ENCODE data around the gene CYP26C1.

Gene CYP26C1, protein sequence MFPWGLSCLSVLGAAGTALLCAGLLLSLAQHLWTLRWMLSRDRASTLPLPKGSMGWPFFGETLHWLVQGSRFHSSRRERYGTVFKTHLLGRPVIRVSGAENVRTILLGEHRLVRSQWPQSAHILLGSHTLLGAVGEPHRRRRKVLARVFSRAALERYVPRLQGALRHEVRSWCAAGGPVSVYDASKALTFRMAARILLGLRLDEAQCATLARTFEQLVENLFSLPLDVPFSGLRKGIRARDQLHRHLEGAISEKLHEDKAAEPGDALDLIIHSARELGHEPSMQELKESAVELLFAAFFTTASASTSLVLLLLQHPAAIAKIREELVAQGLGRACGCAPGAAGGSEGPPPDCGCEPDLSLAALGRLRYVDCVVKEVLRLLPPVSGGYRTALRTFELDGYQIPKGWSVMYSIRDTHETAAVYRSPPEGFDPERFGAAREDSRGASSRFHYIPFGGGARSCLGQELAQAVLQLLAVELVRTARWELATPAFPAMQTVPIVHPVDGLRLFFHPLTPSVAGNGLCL

DNA sequence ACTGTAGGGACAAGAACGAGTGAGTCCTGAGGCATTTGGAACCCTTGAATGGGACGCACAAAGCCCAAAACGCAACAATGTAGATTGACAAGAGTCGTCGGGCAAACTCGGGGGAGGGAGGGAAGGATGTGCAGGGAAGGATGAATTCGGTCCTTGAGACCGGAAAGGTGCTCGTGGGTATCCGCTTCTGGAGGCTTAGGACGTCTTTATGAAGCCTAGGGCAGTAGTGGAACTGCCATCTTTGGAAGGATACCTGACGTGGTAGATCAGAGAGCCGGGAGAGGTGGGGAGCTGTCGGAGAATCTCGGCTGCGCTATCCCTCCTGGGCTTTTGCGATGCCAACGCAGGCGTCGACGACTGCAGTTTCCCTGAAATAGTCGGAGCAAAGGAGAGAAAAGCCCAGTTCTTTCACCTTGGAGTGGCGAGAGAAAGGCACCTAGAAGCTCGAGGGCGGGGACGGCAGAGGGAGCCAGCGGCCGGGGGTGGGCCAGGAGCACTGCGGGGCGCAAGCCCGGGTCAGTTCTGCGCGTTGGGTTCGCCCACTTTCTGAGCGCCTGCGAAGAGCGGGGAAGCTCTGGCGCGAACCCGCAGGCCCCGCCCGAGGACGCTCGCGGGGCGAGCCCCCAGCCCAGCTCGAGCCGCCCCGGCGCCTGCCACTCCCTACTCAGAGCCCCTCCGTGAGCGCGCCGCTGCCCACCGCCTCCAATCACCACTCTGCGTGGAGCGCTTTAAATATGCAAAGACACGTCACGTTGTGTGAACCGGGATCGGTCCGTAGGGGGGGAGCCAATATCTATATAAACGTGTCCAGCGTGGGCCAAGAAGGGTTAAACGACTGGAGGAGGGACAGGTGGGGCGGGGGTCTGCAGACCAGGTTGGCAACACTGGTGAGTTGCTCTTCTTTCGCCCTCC, at the start of gene CYP26C1:
TSS of gene CYP26C1 (plus strand) at position 824 of the 912 bp plus-strand sequence. CDS start 466 bp downstream, outside the sequence.
- DNase-seq = no peak

DNA sequence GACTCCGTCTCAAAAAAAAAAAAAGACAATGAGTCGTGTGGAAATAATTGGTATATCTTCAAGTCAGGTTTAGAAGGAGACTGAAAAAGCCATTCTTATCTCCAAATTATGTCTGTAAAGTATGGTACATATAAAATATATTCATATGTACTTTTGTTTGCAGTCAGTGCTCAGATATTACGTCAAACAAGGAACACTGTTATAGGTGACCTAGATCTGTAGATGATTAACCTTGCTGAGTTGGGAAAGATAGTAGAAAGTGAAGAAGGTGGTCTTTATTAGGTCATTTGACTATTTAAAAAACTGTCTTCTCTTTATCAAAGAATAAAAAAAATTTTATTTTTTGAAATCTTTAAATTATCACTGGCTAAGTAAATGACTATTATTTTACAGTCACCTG, 44.9 kb upstream of the CYP26C1 start:
- no peak for DNase-seq

DNA sequence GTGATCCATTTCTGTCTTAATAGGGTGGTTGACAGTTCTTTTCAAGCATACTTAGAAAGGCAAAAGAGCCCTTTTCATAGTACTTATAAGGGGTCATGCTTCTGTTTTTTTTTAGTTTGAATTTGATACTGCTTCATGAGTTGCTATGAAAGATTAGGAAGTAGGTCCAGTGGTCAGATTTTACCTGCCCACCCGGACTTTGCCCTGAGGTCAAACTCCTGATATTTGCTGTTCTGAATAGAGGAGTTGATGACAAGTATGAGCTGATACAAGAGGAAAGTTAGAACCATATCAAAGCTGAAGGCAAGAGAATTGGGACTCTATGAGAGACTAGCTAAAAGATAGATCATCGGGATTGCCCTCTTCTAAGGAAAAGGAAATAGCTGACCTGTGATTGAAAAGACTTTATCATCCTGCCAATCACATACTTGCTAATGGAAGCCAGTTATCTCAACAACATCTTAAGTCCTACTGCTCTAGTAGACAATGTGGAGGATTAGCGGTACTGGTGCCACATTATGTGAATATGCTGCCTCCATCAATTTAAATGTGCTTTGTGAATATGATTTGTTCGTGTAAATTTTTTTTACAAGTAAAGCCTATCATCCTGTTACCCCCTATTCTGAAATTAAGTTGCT, 37.5 kb upstream of the CYP26C1 start:
- DNase-seq = no peak

DNA sequence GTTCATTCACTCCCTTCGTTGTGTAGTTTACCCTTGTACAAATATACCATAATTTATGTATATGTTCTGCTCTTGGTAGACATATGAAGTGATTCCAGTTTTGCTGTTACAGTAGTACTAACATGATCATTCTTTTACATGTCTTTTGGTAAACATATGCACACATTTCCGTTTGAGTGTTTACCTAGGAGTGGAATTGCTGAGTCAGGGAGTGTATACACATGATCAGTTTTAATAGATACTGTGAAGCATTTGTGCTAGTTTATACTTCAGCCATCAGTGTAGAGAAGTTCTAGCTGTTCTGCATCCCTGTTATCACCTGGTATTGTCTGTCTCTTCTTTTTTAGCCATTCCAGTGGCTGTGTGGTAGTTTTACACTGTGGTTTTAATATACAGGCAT, 34.5 kb upstream of the CYP26C1 start:
- DNase-seq = no peak

DNA sequence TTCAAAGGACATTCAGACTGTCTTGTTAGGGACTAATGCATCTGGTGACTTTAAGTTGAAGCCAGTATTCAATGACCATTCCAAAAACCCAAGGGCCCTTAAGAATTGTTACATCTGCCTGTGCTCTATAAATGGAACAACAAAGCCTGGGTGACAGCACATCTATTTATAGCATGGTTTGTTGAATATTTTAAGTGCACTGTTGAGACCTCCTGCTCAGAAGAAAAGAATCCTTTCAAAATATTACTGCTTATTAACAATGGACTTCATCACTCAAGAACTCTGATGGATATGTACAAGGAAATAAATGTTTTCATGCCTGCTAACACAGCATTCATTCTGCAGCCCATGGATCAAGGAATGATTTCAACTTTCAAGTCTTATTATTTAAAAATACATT, 33.1 kb upstream of the CYP26C1 start:
- DNase-seq = no peak

DNA sequence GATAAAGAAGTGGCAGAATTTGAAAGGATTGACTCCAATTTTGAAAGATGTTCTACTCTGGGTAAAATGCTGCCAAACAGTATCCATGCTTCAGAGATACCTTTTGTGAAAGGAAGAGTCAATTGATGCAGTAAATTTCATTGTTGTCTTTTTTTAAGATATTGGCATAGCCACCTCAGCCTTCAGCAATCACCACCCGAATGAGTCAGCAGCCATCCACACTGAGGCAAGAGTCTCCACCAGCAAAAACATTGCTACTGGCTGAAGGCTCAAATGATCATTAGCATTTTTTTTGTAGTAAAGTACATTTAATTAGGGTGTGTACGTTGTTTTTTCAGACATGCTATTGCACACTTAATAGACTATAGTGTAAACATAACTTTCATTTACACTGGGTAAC, 31.7 kb upstream of the CYP26C1 start:
- no peak for DNase-seq

DNA sequence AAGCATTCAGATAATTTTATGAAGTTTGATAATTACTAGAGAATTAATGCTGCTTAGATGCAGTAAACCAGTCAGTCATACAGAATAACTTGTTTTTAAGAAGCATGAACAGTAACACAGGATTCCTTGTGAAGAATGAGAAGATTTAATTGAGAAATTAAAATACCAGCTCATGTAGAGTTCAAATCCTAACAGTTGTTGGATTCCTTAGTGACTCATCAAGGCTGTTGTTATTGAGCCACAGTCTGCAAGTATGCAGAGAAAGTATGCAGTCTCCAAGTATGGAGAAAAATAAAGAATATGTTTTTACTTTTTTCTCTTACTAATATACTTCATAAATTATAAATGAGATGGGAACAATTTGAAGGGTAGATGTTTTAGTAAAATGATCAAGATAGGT, 30.2 kb upstream of the CYP26C1 start:
- no peak for DNase-seq

DNA sequence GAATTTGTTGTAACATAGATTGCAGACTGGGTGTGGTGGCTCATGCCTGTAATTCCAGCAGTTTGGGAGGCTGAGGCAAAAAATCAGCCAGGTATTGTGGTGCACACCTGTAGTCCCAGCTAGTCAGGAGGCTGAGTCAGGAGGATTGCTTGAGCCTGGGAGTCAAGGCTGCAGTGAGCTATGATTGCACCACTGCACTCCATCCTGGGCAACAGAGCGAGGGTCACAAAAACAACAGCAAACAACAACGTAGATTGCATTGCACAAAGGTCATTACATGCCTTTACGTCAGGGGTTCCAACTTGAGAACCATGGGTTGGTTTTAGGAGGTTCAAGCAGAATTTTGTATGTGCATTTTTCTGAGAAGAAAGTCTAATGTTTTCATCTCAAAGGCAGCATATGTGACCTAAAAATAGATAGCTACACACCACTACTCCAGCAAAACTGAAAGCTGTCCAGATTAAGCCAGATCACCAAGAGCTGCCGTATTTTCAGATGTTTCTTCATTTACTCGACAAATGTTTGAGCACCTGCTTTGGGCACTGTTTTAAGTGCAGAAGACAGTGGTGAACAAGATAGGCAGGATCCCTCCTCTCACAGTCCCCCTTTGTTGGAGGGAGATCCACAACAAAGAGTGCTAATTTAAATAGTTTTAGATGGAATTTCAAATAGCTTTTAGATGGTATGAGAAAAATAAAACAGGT, 28.3 kb upstream of the CYP26C1 start:
- DNase-seq = no peak

DNA sequence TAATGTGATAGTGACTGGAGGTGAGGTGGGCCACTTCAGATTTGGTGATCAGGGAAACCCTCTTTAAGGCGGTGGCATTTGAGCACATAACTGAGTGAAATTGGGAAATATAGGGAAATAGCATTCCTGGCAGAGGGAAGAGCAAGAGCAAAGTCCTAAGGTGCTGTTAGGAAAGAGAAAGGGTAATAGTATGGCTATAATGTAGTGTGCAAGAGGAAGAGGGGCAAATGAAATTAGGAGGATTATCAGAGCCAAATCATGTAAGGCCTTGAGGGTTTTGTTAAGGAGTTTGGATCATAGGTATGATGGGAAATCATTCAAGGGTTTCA, 27.8 kb upstream of the CYP26C1 start:
- no peak for DNase-seq

DNA sequence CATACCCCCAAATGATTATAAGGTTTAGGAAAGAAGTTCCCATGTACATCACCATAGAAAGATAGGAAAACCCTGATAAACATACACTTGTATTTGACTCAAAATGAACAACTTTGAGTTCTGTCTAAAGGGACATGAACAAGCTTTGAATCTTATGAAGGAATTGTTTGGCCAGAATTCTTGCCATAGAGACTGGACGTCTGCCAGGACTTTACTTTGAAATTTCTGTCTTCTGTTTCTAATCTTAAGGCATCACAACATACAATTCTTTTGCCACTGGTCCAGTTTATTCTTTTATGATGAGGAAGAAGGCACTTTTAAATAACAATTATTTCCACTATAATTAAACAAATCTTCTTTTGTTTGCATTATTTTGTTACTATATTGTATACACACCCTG, 26.2 kb upstream of the CYP26C1 start:
- no peak for DNase-seq

DNA sequence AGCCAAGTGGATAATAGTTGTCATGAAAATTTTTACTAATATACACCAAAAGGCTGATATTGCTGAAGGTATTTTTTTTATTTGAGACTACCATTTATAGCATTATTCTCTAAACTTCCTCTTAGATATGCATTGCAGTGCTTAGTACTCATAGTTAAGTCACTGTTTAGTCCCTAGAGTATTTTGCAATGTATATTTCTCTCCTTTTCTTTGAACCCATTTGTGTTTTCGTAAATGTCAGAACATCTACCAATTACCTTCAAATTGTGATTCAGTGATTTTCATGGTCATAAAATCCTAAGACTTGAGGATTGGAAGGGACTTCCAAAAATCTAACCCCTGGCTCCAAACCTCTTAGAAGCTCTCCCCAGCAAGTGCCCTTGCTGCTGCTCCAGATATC, 21.5 kb upstream of the CYP26C1 start:
- no peak for DNase-seq

DNA sequence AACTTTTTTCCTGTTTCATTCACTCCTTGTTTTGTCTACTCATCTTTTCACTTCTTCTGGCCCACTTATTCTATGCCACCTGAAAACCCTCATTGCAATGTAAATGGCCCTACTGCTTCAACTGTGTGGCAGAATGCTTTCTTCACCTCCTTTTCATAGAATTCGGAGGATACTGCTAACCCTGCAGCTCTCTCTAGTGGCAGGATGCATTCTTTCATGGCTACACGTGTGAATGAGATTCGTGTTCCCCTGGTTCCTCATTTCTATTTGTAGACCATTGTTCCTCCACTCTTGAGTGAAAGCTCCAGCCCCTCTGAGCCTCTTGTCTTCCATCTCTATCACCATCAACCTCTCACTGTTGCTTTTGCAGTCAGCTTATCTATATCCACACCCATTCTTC, 20.9 kb upstream of the CYP26C1 start:
- peak; percentile 4 for DNase-seq

DNA sequence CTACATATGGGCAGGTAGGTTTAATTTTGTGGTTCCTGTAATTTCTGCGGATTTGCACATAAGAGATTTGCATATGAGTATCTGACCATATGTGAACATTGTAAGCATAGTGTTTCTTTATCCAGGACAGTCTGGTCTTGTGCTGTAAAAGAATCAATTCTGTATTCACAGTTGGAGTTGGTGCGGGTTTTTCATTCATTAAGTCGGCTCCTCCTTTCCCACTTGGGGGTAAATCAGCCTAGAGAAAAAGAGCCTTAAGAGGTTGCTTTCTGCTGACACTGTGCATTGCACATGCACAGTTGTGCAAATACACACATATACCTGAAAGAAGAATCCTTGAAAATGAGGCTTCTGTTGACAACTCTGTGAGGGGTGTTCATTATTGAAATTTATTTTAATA, 6.1 kb upstream of the CYP26C1 start:
- no peak for DNase-seq

DNA sequence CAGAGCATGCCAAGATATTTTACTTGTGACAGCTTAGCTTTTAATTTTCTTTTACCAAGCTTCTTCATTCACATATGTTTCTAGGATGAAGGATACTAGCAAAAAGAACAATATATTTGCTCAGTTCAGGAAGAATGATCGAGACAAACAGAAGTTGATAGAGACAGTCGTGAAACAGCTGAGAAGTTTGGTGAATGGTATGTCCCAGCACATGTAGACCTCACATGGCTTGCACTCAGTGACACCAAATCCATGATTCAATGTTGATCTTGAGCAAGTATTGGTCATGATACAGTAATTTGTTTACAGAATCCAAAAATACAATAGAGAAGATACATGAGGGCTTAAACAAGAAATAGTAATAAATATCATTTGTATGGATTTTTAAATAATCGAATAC, 2.5 kb upstream of the CYP26C1 start:
- no peak for DNase-seq

DNA sequence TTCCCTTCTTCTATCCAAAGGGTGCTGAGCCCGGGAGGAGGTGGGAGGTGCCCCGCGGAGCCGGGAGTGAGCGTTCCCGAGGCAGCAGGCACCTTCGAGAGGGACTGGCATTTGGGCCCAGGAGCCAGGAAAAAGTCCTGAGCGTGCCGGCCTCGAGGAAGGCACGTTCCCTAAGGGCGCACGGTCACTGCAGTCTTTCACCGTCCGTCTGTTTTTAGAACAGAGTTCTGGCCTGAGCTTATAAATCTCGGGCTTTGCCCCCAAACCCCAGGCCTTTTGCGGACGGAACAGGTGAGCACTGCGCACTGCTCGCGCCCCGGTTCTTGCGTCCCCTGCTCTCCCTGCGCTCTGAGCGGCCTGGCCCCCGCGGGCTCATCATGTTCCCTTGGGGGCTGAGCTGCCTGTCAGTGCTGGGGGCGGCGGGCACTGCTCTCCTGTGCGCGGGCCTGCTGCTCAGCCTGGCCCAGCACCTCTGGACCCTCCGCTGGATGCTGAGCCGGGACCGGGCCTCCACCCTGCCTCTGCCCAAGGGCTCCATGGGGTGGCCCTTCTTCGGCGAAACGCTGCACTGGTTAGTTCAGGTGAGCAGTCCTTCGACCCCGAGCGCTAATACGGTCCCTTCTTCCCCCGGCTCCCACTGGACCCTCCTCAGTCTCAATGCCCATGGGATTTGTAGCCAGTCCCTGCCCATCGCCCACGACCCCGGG, 442 bp downstream of the CYP26C1 start:
- DNase-seq = no peak

DNA sequence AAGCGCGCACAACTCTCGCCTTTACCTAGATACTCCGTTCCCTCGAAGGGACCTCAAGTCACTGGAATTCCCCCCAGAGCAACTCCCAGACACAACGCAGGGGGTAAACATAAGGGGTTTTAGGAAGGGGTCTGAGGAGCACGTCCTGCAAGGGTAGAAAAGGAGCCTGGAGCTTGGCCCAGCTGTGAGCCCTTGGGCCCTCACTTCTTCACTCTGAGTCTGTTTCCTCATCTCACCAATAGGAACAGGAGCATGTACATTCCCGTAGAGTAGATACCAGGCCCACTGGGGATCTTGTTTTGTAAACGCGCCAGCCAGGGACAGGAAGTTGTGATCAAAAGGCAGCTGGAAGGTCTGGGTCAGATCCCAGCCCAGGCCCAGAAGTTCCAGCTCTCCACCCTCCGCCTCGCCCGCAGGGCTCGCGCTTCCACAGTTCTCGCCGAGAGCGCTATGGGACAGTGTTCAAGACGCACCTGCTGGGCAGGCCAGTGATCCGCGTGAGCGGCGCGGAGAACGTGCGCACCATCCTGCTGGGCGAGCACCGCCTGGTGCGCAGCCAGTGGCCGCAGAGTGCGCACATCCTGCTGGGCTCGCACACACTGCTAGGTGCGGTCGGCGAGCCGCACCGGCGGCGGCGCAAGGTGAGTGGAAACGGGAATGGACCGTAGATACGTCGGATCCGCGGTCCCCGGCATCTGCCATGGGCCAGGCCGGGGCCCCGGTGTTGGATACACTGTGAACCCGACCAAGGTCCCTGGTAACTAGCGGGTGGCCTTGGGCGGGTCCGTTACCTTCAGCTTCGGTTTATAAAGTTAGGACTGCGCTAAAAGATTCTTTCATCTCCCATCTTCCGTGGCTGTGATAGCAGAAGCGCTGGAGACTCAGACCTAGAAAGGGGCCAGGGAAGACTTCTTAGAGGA, 1.3 kb downstream of the CYP26C1 start:
- no peak for DNase-seq

DNA sequence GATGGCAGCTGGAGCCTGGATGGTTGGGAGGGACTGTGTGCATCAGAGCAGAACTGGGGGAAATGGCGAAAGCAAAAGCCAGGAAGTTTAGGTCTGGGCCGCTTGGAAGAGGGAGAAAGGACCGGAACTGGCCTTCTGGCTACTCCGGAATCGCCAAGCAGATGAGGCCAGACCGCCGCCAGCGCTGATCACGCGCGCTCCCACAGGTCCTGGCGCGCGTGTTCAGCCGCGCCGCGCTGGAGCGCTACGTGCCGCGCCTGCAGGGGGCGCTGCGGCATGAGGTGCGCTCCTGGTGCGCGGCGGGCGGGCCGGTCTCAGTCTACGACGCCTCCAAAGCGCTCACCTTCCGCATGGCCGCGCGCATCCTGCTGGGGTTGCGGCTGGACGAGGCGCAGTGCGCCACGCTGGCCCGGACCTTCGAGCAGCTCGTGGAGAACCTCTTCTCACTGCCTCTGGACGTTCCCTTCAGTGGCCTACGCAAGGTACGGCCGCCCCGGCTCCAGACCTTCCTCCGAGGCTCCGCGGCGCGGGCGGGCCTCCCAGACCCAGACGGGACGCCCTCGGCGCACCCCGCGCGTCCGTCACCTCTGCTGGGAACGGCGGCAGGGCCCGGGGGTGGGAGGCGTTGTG, 2.0 kb downstream of the CYP26C1 start:
- DNase-seq = peak; percentile 45

DNA sequence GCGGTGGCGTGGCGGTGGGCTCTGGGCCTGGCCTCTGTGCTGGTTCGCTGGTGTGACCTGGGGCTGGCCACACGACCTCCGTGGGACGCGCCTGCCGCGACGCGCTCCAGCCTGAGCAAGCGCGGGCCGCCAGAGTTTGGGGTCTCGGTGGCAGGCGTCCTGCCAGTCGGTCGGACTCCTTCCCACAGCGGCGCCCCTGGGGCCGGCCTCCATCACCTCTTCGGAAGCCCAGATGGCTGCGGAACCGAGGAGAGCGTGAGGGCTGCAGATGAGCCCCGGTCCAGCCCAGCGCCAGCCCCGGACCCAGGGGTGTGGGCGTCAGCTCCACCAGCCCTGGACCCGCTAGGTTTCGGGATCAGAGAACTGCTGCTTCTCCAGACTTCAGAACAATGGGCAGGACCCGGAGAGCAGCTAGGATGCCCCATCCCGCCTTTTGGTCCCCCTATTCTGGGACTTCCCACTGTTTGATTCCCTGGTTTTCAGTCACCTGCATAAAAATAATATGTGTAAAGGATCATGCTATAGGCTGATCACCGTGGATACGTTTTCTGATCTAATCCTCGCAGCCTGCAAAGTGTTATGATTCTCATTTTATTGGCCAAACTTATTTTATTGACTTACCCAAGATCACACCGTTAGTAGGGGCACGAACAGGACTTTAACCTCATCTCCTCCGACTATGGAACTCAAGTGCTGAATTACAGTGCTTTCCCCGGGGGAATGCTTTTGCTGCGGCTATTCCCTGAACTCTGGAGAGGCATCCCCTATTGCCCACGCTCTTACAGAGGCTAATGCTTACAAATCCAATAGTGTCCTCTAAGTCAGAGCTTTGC, 2.8 kb downstream of the CYP26C1 start:
- no peak for DNase-seq

DNA sequence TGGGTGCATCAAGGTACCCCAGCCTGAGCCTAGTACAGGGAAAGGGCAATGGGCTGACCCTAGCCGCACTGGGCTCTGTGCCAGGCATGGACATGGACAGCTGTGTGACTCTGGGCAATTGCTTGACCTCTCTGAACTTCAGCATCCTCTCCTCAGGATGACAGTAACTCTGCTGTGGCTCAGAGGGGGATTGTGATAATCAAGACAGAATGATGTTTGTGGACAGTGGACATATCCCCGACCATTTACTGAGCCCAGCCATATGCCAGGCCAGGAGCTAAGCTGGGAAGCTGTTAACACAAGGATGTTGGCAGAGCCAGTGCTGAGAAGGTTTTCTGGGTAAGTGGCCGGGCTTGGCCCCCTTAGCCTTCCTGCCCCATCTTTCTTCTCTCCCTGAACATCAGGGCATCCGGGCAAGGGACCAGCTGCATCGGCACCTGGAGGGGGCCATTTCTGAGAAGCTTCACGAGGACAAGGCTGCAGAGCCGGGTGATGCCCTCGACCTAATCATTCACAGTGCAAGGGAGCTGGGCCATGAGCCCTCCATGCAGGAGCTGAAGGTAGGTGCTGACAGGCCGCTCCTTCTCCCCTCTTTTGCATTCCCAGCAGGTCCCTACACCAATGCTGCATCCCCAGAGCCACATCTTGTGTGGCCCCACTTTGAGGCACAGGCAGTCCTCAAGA, 3.5 kb downstream of the CYP26C1 start:
- no peak for DNase-seq
